Naive thymus-derived CD8-positive, alpha-beta T cell (primary cell): Measurements from ENCODE around the gene DMWD. TPM values are rescaled to one million over a fixed set of nuclear protein-coding genes. Genes with fewer than 3 reads are reported as not detected.
A peak's percentile ranks its signal among the peaks of the same experiment; 100 is the strongest.

Source experiments
- ATAC-seq, 2 donors: fragments of 150-1000 bp; cut with Tn5 transposase in 1 of 2; sonication (Bioruptor Pico), chemical (Tn5 transposase) in 1 of 2; 1 replicate in 1 of 2; 2 replicates in 1 of 2; pipeline ENCODE4 v1.10.0; 2021; ENCODE audit warnings: mild to moderate bottlenecking in 2 of 2, moderate library complexity in 2 of 2
- POLR2A ChIA-PET: fragments of 350-600 bp; sonication (Branson Sonifier 250); formaldehyde crosslinking; loops from one replicate; lab custom pipeline; 2021; ENCODE audit warnings: antibody characterized with exemption; lab: Charles Lee
- DNase-seq, 10 donors: peaks; one replicate each; pipeline versions ENCODE4 v3.0.0 to v3.0.0-alpha.2; 2020 to 2022
- H3K27ac Mint-ChIP-seq, 10 donors: one replicate each; pipeline ENCODE4 v1.8.0; 2020 to 2022; ENCODE audit warnings: mild to moderate bottlenecking in 10 of 10, mixed read lengths in 10 of 10, moderate library complexity in 4 of 10, inconsistent platforms in 1 of 10
- H3K27me3 Mint-ChIP-seq, 5 donors: one replicate each; pipeline ENCODE4 v1.8.0; 2021 to 2022; ENCODE audit warnings: mixed read lengths in 5 of 5
- H3K36me3 Mint-ChIP-seq, 3 donors: one replicate each; pipeline ENCODE4 v1.8.0; 2020 to 2022; ENCODE audit warnings: mixed read lengths in 3 of 3, mild to moderate bottlenecking in 2 of 3, inconsistent platforms in 1 of 3
- H3K4me1 Mint-ChIP-seq, 4 donors: one replicate each; pipeline ENCODE4 v1.8.0; 2021 to 2022; ENCODE audit warnings: mixed read lengths in 4 of 4
- H3K4me3 Mint-ChIP-seq, 10 donors: one replicate each; pipeline ENCODE4 v1.8.0; 2020 to 2022; ENCODE audit warnings: mild to moderate bottlenecking in 10 of 10, mixed read lengths in 10 of 10, moderate library complexity in 6 of 10, inconsistent platforms in 1 of 10
- H3K9me3 Mint-ChIP-seq, 9 donors: one replicate each; pipeline ENCODE4 v1.8.0; 2020 to 2022; ENCODE audit warnings: mixed read lengths in 9 of 9, mild to moderate bottlenecking in 3 of 9, inconsistent platforms in 1 of 9, moderate library complexity in 1 of 9
- polyA plus RNA-seq, 3 donors: library from polyadenylated mRNA; unstranded; fragments of 300-500 nt; fragmentation: Illumina TruSeq; gene quantifications; one replicate each; pipeline ENCODE4 v1.2.3, GENCODE V29; 2021
- total RNA-seq, 8 experiments: library from RNA in 2 of 8; stranded (reverse) in 2 of 8; gene quantifications; one replicate each; pipeline ENCODE4 v1.2.3 and lab custom pipeline; 2021 to 2026

The DMWD gene
- 10 to 100 TPM; 49.5 to 54.1 TPM for total RNA-seq
- 10 to 100 TPM in 2 of 3 donors, 1 to 10 TPM in 1; 8.0 to 16.5 (median 11.9) TPM for polyA plus RNA-seq
- total RNA-seq (lab: John Stamatoyannopoulos, UW) = 13.7 to 25.0 (median 18.5) reads per million in 6 experiments

DNA sequence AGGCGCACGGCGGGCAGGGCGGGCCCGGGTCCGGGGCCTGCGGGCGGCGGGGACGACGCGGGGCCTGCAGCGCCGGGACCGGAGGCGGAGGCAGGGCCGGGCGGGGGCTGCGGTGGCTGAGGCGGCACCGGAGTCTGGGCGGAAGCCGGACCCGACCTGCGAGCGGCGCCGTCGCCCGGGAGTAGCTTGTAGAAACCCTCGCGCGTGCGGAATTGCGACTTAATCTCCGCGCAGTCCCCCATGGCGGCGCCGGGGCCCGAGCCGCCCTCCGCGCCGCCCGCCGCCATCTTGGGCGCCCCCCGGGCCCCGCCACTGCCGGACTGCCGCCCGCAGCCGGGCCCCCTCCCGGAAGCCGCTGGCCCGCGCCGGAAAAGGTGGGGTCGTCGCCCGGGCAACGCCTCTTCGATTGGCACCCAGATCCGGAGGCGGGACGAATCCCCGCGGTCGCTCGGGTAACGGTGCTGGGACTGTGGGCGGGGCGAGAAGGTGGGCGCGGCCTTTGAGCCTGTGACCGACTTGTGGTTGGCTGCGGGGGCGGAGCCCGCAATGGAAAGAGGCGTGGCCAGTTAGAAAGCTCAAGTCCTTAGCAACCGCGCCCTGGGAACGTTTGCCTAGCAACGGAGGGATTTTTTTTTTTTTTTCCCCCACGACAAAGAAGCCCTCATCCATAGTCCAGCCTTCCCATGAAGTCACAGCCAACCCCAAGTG, at the start of gene DMWD:
TSS of gene DMWD (minus strand) at position 376 of the 708 bp plus-strand sequence. CDS start at position 287, 89 bp downstream.
- Mint-ChIP-seq H3K27me3 (peaks cover 9 to 56% (median 33%) of the 10 kb centered on the region in 5 donors), H3K4me3 (peak within 1 kb of the TSS; percentile 83 to 94 (median 90)), H3K36me3 (peaks cover 7 to 34% (median 21%) of the 10 kb centered on the region in 3 donors), H3K9me3 (no peaks in the 10 kb centered on the region), H3K4me1 (peaks cover 34 to 44% (median 37%) of the 10 kb centered on the region in 4 donors), H3K27ac (peak within 1 kb of the TSS; percentile 45 to 95 (median 90))
- DNase-seq = peak; percentile 98 to 99 (median 99)
- POLR2A ChIA-PET = interaction anchor here (0.7 to 5.6 kb wide), 10 partner anchors 10 to 293 kb away, joined by 3 to 60 read pairs (median 4); partner anchors contain the start of genes DMPK, FOXA3 and SIX5
- ATAC-seq = peak; percentile 82 to 94

GRCh38 chr19:45842198-45842597, 49.6 kb upstream of the DMWD start:
- peak overlapping the region in 1 of 10 donors; percentile 55 for H3K27ac Mint-ChIP-seq
- H3K4me3 Mint-ChIP-seq = no peak overlapping the region
- DNase-seq = no peak
- H3K9me3 Mint-ChIP-seq = no peaks in the 10 kb centered on the region
- ATAC-seq = no peak
- H3K36me3 Mint-ChIP-seq = peaks cover 3 to 93% (median 41%) of the 10 kb centered on the region in 3 donors
- H3K27me3 Mint-ChIP-seq = no peaks in the 10 kb centered on the region
- H3K4me1 Mint-ChIP-seq = peaks cover 0 to 9% (median under 1%) of the 10 kb centered on the region in 4 donors
- POLR2A ChIA-PET = interaction anchor here (2.2 kb wide), 1 partner anchor 25 kb away, joined by 7 read pairs; no protein-coding TSS in a partner anchor

DNA sequence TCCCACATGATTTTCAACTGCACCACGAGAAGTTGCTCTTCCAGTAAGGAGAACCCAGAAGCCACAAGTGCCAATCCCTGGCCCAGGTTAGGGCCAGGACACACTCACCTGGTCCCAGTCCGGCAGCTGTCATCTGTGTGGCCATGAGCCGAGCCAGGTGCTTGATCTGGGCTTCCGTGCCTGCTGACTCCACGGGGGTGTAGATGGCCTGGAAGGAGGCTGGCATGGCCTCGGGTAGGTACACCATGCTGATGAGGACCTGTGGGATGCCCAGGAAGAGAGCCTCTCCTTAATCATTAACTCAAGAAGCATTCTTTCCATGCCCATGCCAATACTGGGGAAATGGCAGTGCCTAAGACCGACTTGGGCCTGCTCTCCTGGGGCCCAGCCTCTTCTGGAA, 42.3 kb upstream of the DMWD start:
- H3K27me3 Mint-ChIP-seq = no peaks in the 10 kb centered on the region
- no peaks in the 10 kb centered on the region for H3K9me3 Mint-ChIP-seq
- POLR2A ChIA-PET = no interaction called here
- peak overlapping the region in 2 of 10 donors; percentile 29 to 89 for H3K27ac Mint-ChIP-seq
- ATAC-seq (no peak), DNase-seq (no peak)
- H3K4me1 Mint-ChIP-seq = peaks cover 0 to 5% (median 0%) of the 10 kb centered on the region in 4 donors
- H3K36me3 Mint-ChIP-seq = peaks cover 0 to 95% (median 40%) of the 10 kb centered on the region in 3 donors
- H3K4me3 Mint-ChIP-seq = no peak overlapping the region

- Mint-ChIP-seq H3K27ac (peak overlapping the region in 3 of 10 donors; percentile 46 to 60 (median 48)), H3K4me1 (peaks cover 3 to 6% (median 5%) of the 10 kb centered on the region in 4 donors), H3K4me3 (no peak overlapping the region), H3K27me3 (no peaks in the 10 kb centered on the region), H3K9me3 (no peaks in the 10 kb centered on the region), H3K36me3 (peaks cover 0 to 81% (median 30%) of the 10 kb centered on the region in 3 donors)
- no peak for DNase-seq
- no peak for ATAC-seq
- POLR2A ChIA-PET = interaction anchor here (0.6 kb wide), 1 partner anchor 773 kb away, joined by 3 read pairs; no protein-coding TSS in a partner anchor
Observed at GRCh38 chr19:45828945-45829344, 36.3 kb upstream of the DMWD start.

GRCh38 chr19:45828523-45828922, 35.9 kb upstream of the DMWD start:
- POLR2A ChIA-PET = interaction anchor here (0.6 kb wide), 1 partner anchor 773 kb away, joined by 3 read pairs; no protein-coding TSS in a partner anchor
- no peaks in the 10 kb centered on the region for H3K9me3 Mint-ChIP-seq
- H3K27me3 Mint-ChIP-seq = no peaks in the 10 kb centered on the region

GRCh38 chr19:45827459-45828093, 34.9 kb upstream of the DMWD start:
- Mint-ChIP-seq H3K27me3 (no peaks in the 10 kb centered on the region), H3K27ac (peak overlapping the region in 1 of 10 donors; percentile 25), H3K4me1 (peaks cover 3 to 6% (median 5%) of the 10 kb centered on the region in 4 donors), H3K36me3 (peaks cover 0 to 73% (median 30%) of the 10 kb centered on the region in 3 donors), H3K9me3 (no peaks in the 10 kb centered on the region), H3K4me3 (no peak overlapping the region)
- DNase-seq = no peak
- ATAC-seq = no peak
- POLR2A ChIA-PET = no interaction called here

More at GRCh38 chr19:45828523-45828922, 35.9 kb upstream of the DMWD start:
- Mint-ChIP-seq H3K27ac (peak overlapping the region in 2 of 10 donors; percentile 60 to 80), H3K36me3 (peaks cover 0 to 77% (median 30%) of the 10 kb centered on the region in 3 donors), H3K4me1 (peaks cover 3 to 6% (median 5%) of the 10 kb centered on the region in 4 donors), H3K4me3 (no peak overlapping the region)
- DNase-seq (no peak), ATAC-seq (no peak)

DNA sequence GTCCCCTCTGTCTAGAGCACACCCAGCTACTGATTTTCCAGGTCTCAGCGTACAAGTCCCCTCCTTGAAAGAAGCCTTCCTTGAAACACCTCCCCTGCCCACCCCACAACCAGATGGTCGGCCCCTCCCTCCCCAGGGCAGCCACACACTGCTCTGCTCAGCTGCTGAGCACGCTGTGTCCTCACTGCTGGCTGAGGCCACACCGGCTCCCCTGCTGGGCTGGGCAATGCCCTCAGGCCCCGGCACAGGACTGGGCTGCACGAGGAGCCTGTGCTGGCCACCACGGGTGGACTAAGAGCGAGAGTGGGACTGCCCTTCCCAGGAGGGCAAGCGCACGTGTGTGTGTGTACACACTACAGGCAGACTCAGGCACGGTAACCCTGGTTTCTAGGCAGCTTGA, 34.3 kb upstream of the DMWD start:
- Mint-ChIP-seq H3K36me3 (peaks cover 0 to 66% (median 27%) of the 10 kb centered on the region in 3 donors), H3K27ac (peak overlapping the region in 1 of 10 donors; percentile 56), H3K27me3 (no peaks in the 10 kb centered on the region), H3K9me3 (no peaks in the 10 kb centered on the region), H3K4me3 (no peak overlapping the region), H3K4me1 (peaks cover 3 to 6% (median 5%) of the 10 kb centered on the region in 4 donors)
- ATAC-seq = no peak
- POLR2A ChIA-PET = no interaction called here
- no peak for DNase-seq

DNA sequence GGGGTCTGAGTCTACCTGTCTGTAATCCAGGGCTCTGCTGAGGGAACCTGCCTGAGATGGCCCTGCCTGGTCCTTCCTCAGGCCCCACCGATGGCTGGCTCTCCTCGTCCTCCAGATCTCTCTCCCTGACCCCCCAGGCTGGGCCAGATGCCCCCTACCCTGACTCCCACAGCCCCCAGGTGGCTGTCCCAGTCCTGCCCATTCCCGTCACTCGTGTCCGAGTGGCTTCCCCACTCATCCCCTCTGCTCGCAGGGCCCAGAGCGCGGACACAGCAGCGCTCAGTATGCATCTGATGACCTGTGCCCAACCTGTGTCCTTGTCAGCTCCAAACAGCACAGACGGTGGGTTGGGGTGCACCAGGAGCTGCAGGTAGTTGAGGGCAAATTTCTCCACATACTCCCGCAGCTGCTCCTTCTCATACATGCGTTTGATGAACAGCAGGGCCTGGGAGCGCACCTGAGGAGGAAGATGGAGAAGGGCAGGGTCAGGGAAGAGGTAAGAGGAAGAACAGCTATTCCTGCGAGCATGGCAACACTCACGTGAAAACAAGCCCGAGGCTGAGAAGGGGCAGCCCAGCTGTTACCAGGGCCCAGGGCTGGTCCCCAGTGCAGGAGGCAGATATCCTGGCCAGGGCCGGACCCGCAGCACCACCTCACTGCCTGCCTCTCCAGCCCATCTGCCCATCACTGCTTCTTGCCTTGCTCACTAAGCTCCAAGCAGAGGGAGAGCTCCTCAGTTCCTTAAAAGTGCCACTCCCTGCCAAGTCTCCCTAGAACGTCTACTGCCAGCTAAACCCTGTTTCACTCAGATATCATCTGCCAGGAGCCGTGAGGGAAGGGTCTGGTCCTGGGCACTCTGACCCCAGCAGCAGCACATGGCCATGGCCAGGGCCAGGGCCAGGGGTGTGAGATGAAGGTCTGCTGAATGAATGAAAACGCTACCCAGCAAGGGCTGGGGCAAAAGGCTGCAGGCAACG, 33.6 kb upstream of the DMWD start:
- Mint-ChIP-seq H3K4me3 (no peak overlapping the region), H3K27me3 (no peaks in the 10 kb centered on the region)

GRCh38 chr19:45825263-45825605, 32.6 kb upstream of the DMWD start:
- Mint-ChIP-seq H3K27me3 (no peaks in the 10 kb centered on the region), H3K4me1 (peaks cover 2 to 6% (median 4%) of the 10 kb centered on the region in 4 donors), H3K4me3 (no peak overlapping the region), H3K36me3 (peaks cover 0 to 58% (median 22%) of the 10 kb centered on the region in 3 donors), H3K27ac (no peak overlapping the region), H3K9me3 (no peaks in the 10 kb centered on the region)
- no peak for ATAC-seq
- DNase-seq = no peak
- POLR2A ChIA-PET = interaction anchor here (0.7 kb wide), 1 partner anchor 12 kb away, joined by 3 read pairs; no protein-coding TSS in a partner anchor

More for the DNA sequence above, 33.6 kb upstream of the DMWD start:
- DNase-seq (no peak), ATAC-seq (no peak)
- POLR2A ChIA-PET = no interaction called here
- Mint-ChIP-seq H3K27ac (peak overlapping the region in 3 of 10 donors; percentile 29 to 68 (median 56)), H3K36me3 (peaks cover 0 to 61% (median 23%) of the 10 kb centered on the region in 3 donors), H3K4me1 (peaks cover 3 to 6% (median 4%) of the 10 kb centered on the region in 4 donors), H3K9me3 (no peaks in the 10 kb centered on the region)

DNA sequence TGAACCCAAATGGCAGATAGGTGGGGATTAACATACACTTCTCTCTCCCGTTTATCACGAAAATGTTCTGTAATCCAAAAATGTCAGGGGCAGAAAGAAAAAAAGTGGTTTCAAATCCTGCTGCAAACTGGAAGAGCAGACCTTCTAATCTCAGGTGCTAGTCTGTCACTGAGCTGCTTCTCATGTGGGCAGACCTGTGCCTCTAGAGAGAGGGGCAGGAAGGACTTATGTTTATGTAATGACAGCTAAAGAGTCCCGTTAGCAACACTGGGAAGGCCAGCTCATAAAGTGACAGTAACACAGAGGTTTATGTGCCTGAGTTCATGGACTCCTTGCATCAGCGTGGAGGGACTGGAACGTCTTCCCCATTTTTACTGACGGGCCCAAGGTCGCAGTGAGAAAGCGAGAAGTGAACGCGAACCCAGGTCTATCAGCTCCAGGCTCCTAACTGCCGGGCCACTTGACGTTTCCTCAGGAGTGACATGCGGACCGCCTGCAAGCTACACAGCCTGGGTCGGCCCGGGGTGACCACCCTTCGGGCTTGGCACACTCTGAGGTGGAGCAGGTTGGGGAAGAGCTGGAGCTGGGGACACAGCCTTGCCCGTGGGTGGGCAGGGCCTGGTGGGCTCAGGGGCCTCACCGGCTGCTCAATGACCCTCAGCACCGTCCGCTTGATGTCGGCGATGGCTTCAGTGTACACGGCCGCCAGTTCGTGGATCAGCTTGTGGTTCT, 32.1 kb upstream of the DMWD start:
- Mint-ChIP-seq H3K36me3 (peaks cover 0 to 54% (median 19%) of the 10 kb centered on the region in 3 donors), H3K9me3 (no peaks in the 10 kb centered on the region), H3K4me1 (peaks cover 0 to 6% (median 4%) of the 10 kb centered on the region in 4 donors), H3K27me3 (no peaks in the 10 kb centered on the region), H3K27ac (peak overlapping the region in 7 of 10 donors; percentile 45 to 84 (median 71)), H3K4me3 (peak overlapping the region in 3 of 10 donors; percentile 52 to 70 (median 62))
- POLR2A ChIA-PET = interaction anchor here (0.7 kb wide), 1 partner anchor 12 kb away, joined by 3 read pairs; no protein-coding TSS in a partner anchor
- DNase-seq = no peak
- ATAC-seq = peak in 1 of 2 donors; percentile 32

DNA sequence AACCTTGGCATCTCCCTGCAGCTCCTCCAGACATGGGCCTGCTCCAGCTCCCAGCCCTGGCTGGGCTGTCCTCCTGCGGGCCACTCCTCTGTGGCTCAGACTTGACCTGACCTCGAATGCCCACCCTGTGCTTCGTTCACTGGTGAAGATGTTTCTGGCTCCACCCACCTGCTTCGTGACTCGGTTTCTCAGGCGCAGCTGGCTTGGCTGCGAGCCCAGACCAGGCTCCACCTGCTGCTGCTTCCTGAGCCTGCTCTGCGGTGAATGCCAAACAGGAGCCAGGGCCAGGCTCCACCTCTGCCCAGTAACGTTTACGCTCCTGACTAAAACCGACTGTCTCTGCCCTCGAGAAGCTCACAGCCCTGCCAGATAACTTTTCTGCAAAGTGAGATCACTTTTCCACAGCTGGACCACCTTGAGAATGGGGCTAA, 31.4 kb upstream of the DMWD start:
- no peaks in the 10 kb centered on the region for H3K27me3 Mint-ChIP-seq
- DNase-seq (no peak), ATAC-seq (no peak)
- H3K27ac Mint-ChIP-seq = peak overlapping the region in 6 of 10 donors; percentile 45 to 84 (median 72)
- no peaks in the 10 kb centered on the region for H3K9me3 Mint-ChIP-seq
- POLR2A ChIA-PET = no interaction called here
- peaks cover 0 to 50% (median 16%) of the 10 kb centered on the region in 3 donors for H3K36me3 Mint-ChIP-seq
- peaks cover 0 to 6% (median 4%) of the 10 kb centered on the region in 4 donors for H3K4me1 Mint-ChIP-seq
- H3K4me3 Mint-ChIP-seq = peak overlapping the region in 2 of 10 donors; percentile 62 to 70
